Measurements from ENCODE around the gene MRGPRD. TPM values are rescaled to one million over a fixed set of nuclear protein-coding genes. Genes with fewer than 3 reads are reported as not detected.

Gene MRGPRD
- total and polyA plus RNA-seq, 2 of the 8 experiments (the other 6 are each of a cell fraction or from before 2014, with no cell fraction given) = not detected

DNA sequence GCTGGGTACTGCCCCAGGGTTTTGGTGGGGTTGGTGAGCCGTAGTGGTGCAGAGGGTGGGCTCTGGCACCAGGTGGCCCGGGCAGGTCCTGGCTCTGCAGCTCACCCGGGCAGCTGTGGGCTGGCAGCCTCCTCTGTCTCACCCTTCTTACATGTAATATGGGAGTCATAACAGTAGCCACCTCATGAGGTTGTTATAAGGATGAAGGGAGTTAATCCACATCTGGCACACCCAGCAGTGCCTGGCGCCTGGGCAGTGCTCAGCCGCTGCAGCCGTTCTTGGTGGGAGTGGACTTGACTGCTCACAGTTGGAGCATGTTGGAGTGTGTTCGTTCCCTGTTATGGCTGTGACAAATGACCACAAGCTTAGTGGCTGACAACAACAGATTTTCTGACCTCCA lies 48.4 kb downstream of the MRGPRD start:
- H3K27ac ChIP-seq (ENCODE audit: low read depth, low read length) = no peak overlapping the region
- no peaks in the 10 kb centered on the region for H3K4me1 ChIP-seq (replicated peaks in 1 of 4; ENCODE audit: control insufficient read depth in 3 of 4, insufficient read depth in 4 of 4, low read length in 3 of 4)
- no peak overlapping the region for H3K14ac ChIP-seq (ENCODE audit: insufficient read length)
- no peaks in the 10 kb centered on the region for H3K27me3 ChIP-seq (replicated peaks in 1 of 4; ENCODE audit: control insufficient read depth in 3 of 4, extremely low read depth in 1 of 4, insufficient read depth in 3 of 4, low read length in 3 of 4)
- no peak overlapping the region for H2AK5ac ChIP-seq (ENCODE audit: low read depth, low read length)
- no peak overlapping the region for H3K23ac ChIP-seq (ENCODE audit: insufficient read length)
- H2BK5ac ChIP-seq (ENCODE audit: low read depth, low read length) = no peak overlapping the region; the same call in 1 of the 2 replicates
- no peak for FAIRE-seq
- CTCF ChIA-PET (ENCODE audit: partially characterized antibody) = interaction anchor here (2.6 kb wide), 1 partner anchor 80 kb away, joined by 6 read pairs; no protein-coding TSS in a partner anchor
- no peak overlapping the region for H2BK15ac ChIP-seq (ENCODE audit: low read length)
- no peak overlapping the region for H2BK120ac ChIP-seq (replicated peaks; ENCODE audit: low read depth, low read length)
- no peaks in the 10 kb centered on the region for H3K9me3 ChIP-seq (ENCODE audit: insufficient read depth in 2 of 2, low read depth in 1 of 2, low read length in 1 of 2)
- H3K9ac ChIP-seq (replicated peaks in 1 of 4; ENCODE audit: extremely low read depth in 1 of 4, low read depth in 3 of 4, low read length in 3 of 4) = no peak overlapping the region
- H3K56ac ChIP-seq (replicated peaks; ENCODE audit: insufficient read length, low read depth, low read length) = no peak overlapping the region
- no peak overlapping the region for H3K18ac ChIP-seq (ENCODE audit: extremely low read depth, low read length)
- H4K91ac ChIP-seq (replicated peaks; ENCODE audit: insufficient read length, low read length) = no peak overlapping the region
- H4K20me1 ChIP-seq (replicated peaks in 1 of 2; ENCODE audit: control insufficient read depth in 1 of 2, insufficient read depth in 2 of 2, low read length in 2 of 2) = peaks cover 3 to 7% of the 10 kb centered on the region in 2 experiments
- no peaks in the 10 kb centered on the region for H3K79me2 ChIP-seq (ENCODE audit: control insufficient read depth in 1 of 2, insufficient read depth in 2 of 2, low read length in 2 of 2)
- H3K4me2 ChIP-seq (ENCODE audit: insufficient read depth in 1 of 2, low read depth in 2 of 2, low read length in 2 of 2) = no peak overlapping the region
- no peak overlapping the region for H2BK12ac ChIP-seq (ENCODE audit: low read depth, low read length)
- H2BK20ac ChIP-seq (ENCODE audit: low read length) = no peak overlapping the region
- no peaks in the 10 kb centered on the region for H3K23me2 ChIP-seq (ENCODE audit: low read depth, low read length)
- H4K5ac ChIP-seq (ENCODE audit: insufficient read length, low read depth, low read length) = no peak overlapping the region
- H2AFZ ChIP-seq (ENCODE audit: low read length) = no peak overlapping the region
- no peak for DNase-seq (ENCODE audit: low read depth in 1 of 2, low spot score in 2 of 2)
- WGBS, 2 experiments (ENCODE audit: extremely low coverage in 1 of 2, insufficient coverage in 1 of 2, insufficient read length in 1 of 2, insufficient replicate concordance in 2 of 2, low coverage in 1 of 2, low lambda C conversion rate in 2 of 2, missing lambda C conversion rate in 1 of 2) = 92% methylated on average over 7 of the region's 7 CpGs; no CpG with 5 or more reads in 1 of the 2 experiments
- H3K4ac ChIP-seq (replicated peaks; ENCODE audit: insufficient read length, low read depth, low read length) = no peak overlapping the region
- H3K36me3 ChIP-seq (ENCODE audit: control insufficient read depth in 2 of 4, insufficient read depth in 4 of 4, low read length in 3 of 4) = peaks cover 2 to 22% (median 16%) of the 10 kb centered on the region in 4 experiments; a peak in 7 of 8 replicates
- no peak overlapping the region for H4K8ac ChIP-seq (ENCODE audit: extremely low read depth, insufficient read depth, low read length)
- no peak overlapping the region for H3K4me3 ChIP-seq (ENCODE audit: extremely low read depth in 1 of 4, insufficient read depth in 2 of 4, low read depth in 3 of 4, low read length in 4 of 4)
- no peaks in the 10 kb centered on the region; the same call in 1 of the 2 replicates for H3K79me1 ChIP-seq (ENCODE audit: low read depth, low read length)
- POLR2A ChIA-PET (ENCODE audit: partially characterized antibody) = interaction anchor here (1.3 kb wide), 1 partner anchor 29 kb away, joined by 3 read pairs; the partner anchor contains the start of gene MRPL21
- TF ChIP-seq KDM5A (IDR thresholded peaks at IDR 0.05; ENCODE audit: low read length) (no peak), USF2 (IDR thresholded peaks at IDR 0.05; ENCODE audit: low read length) (no peak), SP4 (IDR thresholded peaks at IDR 0.05; ENCODE audit: low read length) (no peak), EP300 (IDR thresholded peaks at IDR 0.05; ENCODE audit: borderline replicate concordance in 1 of 2, low read depth in 2 of 2, low read length in 2 of 2) (no peak), BCL11A (IDR thresholded peaks at IDR 0.05; ENCODE audit: low read depth in 2 of 2, low read length in 2 of 2) (no peak), EZH2 (IDR thresholded peaks at IDR 0.05; ENCODE audit: low read depth, low read length, severe bottlenecking) (no peak), JUN (IDR thresholded peaks at IDR 0.05; ENCODE audit: low read depth, low read length) (no peak), HDAC2 (IDR thresholded peaks at IDR 0.05; ENCODE audit: borderline replicate concordance in 1 of 2, low read depth in 2 of 2, low read length in 2 of 2) (no peak), GABPA (IDR thresholded peaks at IDR 0.05; ENCODE audit: borderline replicate concordance, insufficient read depth, low read length) (no peak), RBBP5 (IDR thresholded peaks at IDR 0.05; ENCODE audit: borderline replicate concordance, low read depth, low read length) (no peak), PHF8 (conservative IDR thresholded peaks at IDR 0.05; ENCODE audit: low read depth, low read length) (no peak), CTBP2 (IDR thresholded peaks at IDR 0.05; ENCODE audit: borderline replicate concordance, insufficient read depth, insufficient read length, low read length) (no peak)

Data from H1 (cell line).